Mesenchymal stem cell (in vitro differentiated cells and primary cell): ENCODE data around the gene TNRC6C.

Experiments
- DNase-seq: peaks from one replicate; pipeline ENCODE4 v3.0.0-alpha.2; 2013
- H2AFZ ChIP-seq: one replicate; pipeline ENCODE4 v1.6.1; 2013; ENCODE audit warnings: low read depth, mild to moderate bottlenecking, control low read depth, inconsistent platforms, low read length, moderate library complexity
- H2AK5ac ChIP-seq: 2 replicates; pipeline ENCODE4 v1.6.1; 2013; ENCODE audit warnings: low read length, moderate library complexity, mild to moderate bottlenecking, inconsistent platforms; ENCODE audit not compliant: severe bottlenecking
- H2BK120ac ChIP-seq: one replicate; pipeline ENCODE4 v1.6.1; 2013; ENCODE audit warnings: low read depth, mild to moderate bottlenecking, inconsistent platforms, low read length, moderate library complexity
- H2BK12ac ChIP-seq, 2 experiments: one replicate each; pipeline ENCODE4 v1.6.1; 2013; ENCODE audit warnings: inconsistent platforms in 2 of 2, low read length in 2 of 2, mild to moderate bottlenecking in 2 of 2, moderate library complexity in 2 of 2, control low read depth in 1 of 2
- H2BK15ac ChIP-seq: one replicate; pipeline ENCODE4 v1.6.1; 2013; ENCODE audit warnings: mild to moderate bottlenecking, low read depth, inconsistent platforms; ENCODE audit not compliant: poor library complexity, severe bottlenecking
- H2BK5ac ChIP-seq: 2 replicates; pipeline ENCODE4 v1.6.1; 2013; ENCODE audit warnings: low read depth, mild to moderate bottlenecking, low read length, control low read depth, inconsistent platforms; ENCODE audit not compliant: poor library complexity, severe bottlenecking
- H3K14ac ChIP-seq, 2 experiments: one replicate each; pipeline ENCODE4 v1.6.1; 2013; ENCODE audit warnings: inconsistent platforms in 2 of 2, low read length in 2 of 2, control low read depth in 1 of 2, mild to moderate bottlenecking in 1 of 2, moderate library complexity in 1 of 2
- H3K18ac ChIP-seq, 2 experiments: one replicate each; pipeline ENCODE4 v1.6.1; 2013; ENCODE audit warnings: inconsistent platforms in 2 of 2, low read length in 2 of 2, control low read depth in 1 of 2, low read depth in 1 of 2, mild to moderate bottlenecking in 1 of 2
- H3K23ac ChIP-seq, 2 experiments: one replicate each; pipeline ENCODE4 v1.6.1; 2013; ENCODE audit warnings: inconsistent platforms in 2 of 2, low read length in 2 of 2, mild to moderate bottlenecking in 2 of 2, moderate library complexity in 2 of 2, control low read depth in 1 of 2
- H3K27ac ChIP-seq: 2 replicates; pipeline ENCODE4 v1.5.1; 2013; ENCODE audit warnings: mild to moderate bottlenecking, moderate library complexity, low read length, control low read depth, inconsistent platforms; ENCODE audit not compliant: poor library complexity, severe bottlenecking
- H3K27me3 ChIP-seq, 2 experiments: 2 replicates each; pipeline versions ENCODE4 v1.6.1 to v1.7.0; 2013; ENCODE audit warnings: low read length in 2 of 2, mild to moderate bottlenecking in 2 of 2, moderate library complexity in 2 of 2, control low read depth in 1 of 2, inconsistent platforms in 1 of 2; ENCODE audit not compliant: control insufficient read depth in 1 of 2, insufficient read depth in 1 of 2
- H3K36me3 ChIP-seq, 2 experiments: 2 replicates each; pipeline versions ENCODE4 v1.6.1 to v1.7.0; 2013; ENCODE audit warnings: low read length in 2 of 2, control low read depth in 1 of 2, inconsistent platforms in 1 of 2, low read depth in 1 of 2, mild to moderate bottlenecking in 1 of 2; ENCODE audit not compliant: insufficient read depth in 2 of 2, control insufficient read depth in 1 of 2
- H3K4ac ChIP-seq, 2 experiments: one replicate each; pipeline ENCODE4 v1.6.1; 2013; ENCODE audit warnings: inconsistent platforms in 2 of 2, low read length in 2 of 2, mild to moderate bottlenecking in 2 of 2, moderate library complexity in 2 of 2, control low read depth in 1 of 2, low read depth in 1 of 2
- H3K4me1 ChIP-seq: 2 replicates; pipeline ENCODE4 v1.6.1; 2013; ENCODE audit warnings: low read depth, low read length, control low read depth; ENCODE audit not compliant: control insufficient read depth, insufficient read depth
- H3K4me2 ChIP-seq: 2 replicates; pipeline ENCODE4 v1.6.1; 2013; ENCODE audit warnings: low read length, mild to moderate bottlenecking, inconsistent platforms; ENCODE audit not compliant: poor library complexity, severe bottlenecking
- H3K4me3 ChIP-seq, 2 experiments: 2 replicates each; pipeline versions ENCODE4 v1.5.1 to v1.7.0; 2013; ENCODE audit warnings: low read length in 2 of 2, mild to moderate bottlenecking in 2 of 2, control low read depth in 1 of 2, low read depth in 1 of 2; ENCODE audit not compliant: insufficient read depth in 1 of 2
- H3K79me1 ChIP-seq: replicated peaks from 2 replicates; pipeline ENCODE4 v1.6.1; 2013; ENCODE audit warnings: mild to moderate bottlenecking, control low read depth, low read length, inconsistent platforms; ENCODE audit not compliant: poor library complexity, severe bottlenecking
- H3K9ac ChIP-seq: 2 replicates; pipeline ENCODE4 v1.7.0; 2013; ENCODE audit warnings: mild to moderate bottlenecking, low read length, moderate library complexity
- H3K9me3 ChIP-seq: 2 replicates; pipeline ENCODE4 v1.7.0; 2013; ENCODE audit warnings: mild to moderate bottlenecking, low read length; ENCODE audit not compliant: control insufficient read depth
- H4K8ac ChIP-seq: one replicate; pipeline ENCODE4 v1.6.1; 2013; ENCODE audit warnings: inconsistent platforms, mild to moderate bottlenecking, low read length, moderate library complexity
- H4K91ac ChIP-seq: one replicate; pipeline ENCODE4 v1.6.1; 2013; ENCODE audit warnings: mild to moderate bottlenecking, low read length, inconsistent platforms
- whole genome bisulfite sequencing: methylation state at CpG from one replicate; pipeline ENCODE4 v1.1.7; 2013; ENCODE audit warnings: mixed read lengths; 5-methylcytosine and 5-hydroxymethylcytosine counted together

The TNRC6C gene

GRCh38 chr17:77959926-77960521 lies 1.5 kb downstream of the TNRC6C start:
- H3K79me1 ChIP-seq: peaks cover 20% of the 10 kb centered on the region
- no peak overlapping the region for H4K91ac ChIP-seq
- WGBS: 9% methylated on average over 23 of the region's 23 CpGs

GRCh38 chr17:77961741-77962140 lies 3.2 kb downstream of the TNRC6C start:
- no peaks in the 10 kb centered on the region for H3K9me3 ChIP-seq
- no peak overlapping the region for H3K4ac ChIP-seq
- H3K4me3 ChIP-seq: no peak overlapping the region
- H2BK12ac ChIP-seq: no peak overlapping the region
- peaks cover 23% of the 10 kb centered on the region in 2 experiments for H3K27me3 ChIP-seq
- H3K4me2 ChIP-seq: no peak overlapping the region
- no peak overlapping the region for H2AK5ac ChIP-seq
- no peak overlapping the region for H3K14ac ChIP-seq
- no peak overlapping the region for H2BK15ac ChIP-seq
- H4K8ac ChIP-seq: no peak overlapping the region
- H3K9ac ChIP-seq: no peak overlapping the region
- H3K23ac ChIP-seq: no peak overlapping the region
- H3K4me1 ChIP-seq: peaks cover 11% of the 10 kb centered on the region
- H3K36me3 ChIP-seq: no peaks in the 10 kb centered on the region
- H3K18ac ChIP-seq: no peak overlapping the region
- 100% methylated on average over 2 of the region's 4 CpGs for WGBS
- H4K91ac ChIP-seq: no peak overlapping the region
- H3K79me1 ChIP-seq: peaks cover 23% of the 10 kb centered on the region
- DNase-seq: no peak
- H2BK120ac ChIP-seq: no peak overlapping the region
- no peak overlapping the region for H3K27ac ChIP-seq
- no peak overlapping the region for H2AFZ ChIP-seq
- no peak overlapping the region for H2BK5ac ChIP-seq

More at GRCh38 chr17:77959926-77960521, 1.5 kb downstream of the TNRC6C start:
- Histone ChIP-seq H3K9ac (peak overlapping the region; percentile 64), H3K9me3 (no peaks in the 10 kb centered on the region), H2BK120ac (no peak overlapping the region), H3K27me3 (peaks cover 40% of the 10 kb centered on the region in 2 experiments), H2AK5ac (no peak overlapping the region), H4K8ac (no peak overlapping the region), H2AFZ (peak overlapping the region; percentile 52), H3K23ac (peak overlapping the region in 1 of 2 experiments; percentile 52), H3K18ac (peak overlapping the region in 1 of 2 experiments; percentile 48), H2BK5ac (no peak overlapping the region), H3K27ac (no peak overlapping the region), H2BK12ac (no peak overlapping the region), H2BK15ac (no peak overlapping the region), H3K4me1 (peaks cover 11% of the 10 kb centered on the region), H3K36me3 (no peaks in the 10 kb centered on the region), H3K4me2 (peak overlapping the region; percentile 100), H3K4me3 (peak overlapping the region in 1 of 2 experiments; percentile 80), H3K14ac (peak overlapping the region in 1 of 2 experiments; percentile 46), H3K4ac (no peak overlapping the region)
- peak; percentile 29 for DNase-seq

GRCh38 chr17:77962348-77962747 lies 3.8 kb downstream of the TNRC6C start:
- H3K27ac ChIP-seq: no peak overlapping the region
- no peak overlapping the region for H3K14ac ChIP-seq
- H4K8ac ChIP-seq: no peak overlapping the region
- H3K4me2 ChIP-seq: no peak overlapping the region
- H3K4me3 ChIP-seq: no peak overlapping the region
- no peak overlapping the region for H2BK15ac ChIP-seq
- H2AFZ ChIP-seq: no peak overlapping the region
- H2BK120ac ChIP-seq: no peak overlapping the region
- 84% methylated on average over 6 of the region's 6 CpGs for WGBS
- H2AK5ac ChIP-seq: no peak overlapping the region
- H3K27me3 ChIP-seq: peaks cover 17% of the 10 kb centered on the region in 2 experiments
- no peaks in the 10 kb centered on the region for H3K9me3 ChIP-seq
- H4K91ac ChIP-seq: no peak overlapping the region
- H2BK12ac ChIP-seq: no peak overlapping the region
- no peaks in the 10 kb centered on the region for H3K36me3 ChIP-seq
- H3K9ac ChIP-seq: no peak overlapping the region
- H2BK5ac ChIP-seq: no peak overlapping the region
- peaks cover 11% of the 10 kb centered on the region for H3K4me1 ChIP-seq
- DNase-seq: no peak
- no peak overlapping the region for H3K23ac ChIP-seq
- H3K79me1 ChIP-seq: peaks cover 24% of the 10 kb centered on the region
- H3K18ac ChIP-seq: no peak overlapping the region
- no peak overlapping the region for H3K4ac ChIP-seq

GRCh38 chr17:77963441-77963840 lies 4.9 kb downstream of the TNRC6C start:
- no peak overlapping the region for H2BK15ac ChIP-seq
- H3K27me3 ChIP-seq: peaks cover 12 to 13% of the 10 kb centered on the region in 2 experiments
- no peak overlapping the region for H4K8ac ChIP-seq
- H2BK120ac ChIP-seq: no peak overlapping the region
- H3K18ac ChIP-seq: no peak overlapping the region
- H3K4me2 ChIP-seq: no peak overlapping the region
- H2BK12ac ChIP-seq: no peak overlapping the region
- H3K23ac ChIP-seq: no peak overlapping the region
- no peak overlapping the region for H3K14ac ChIP-seq
- no peak overlapping the region for H4K91ac ChIP-seq
- no peak overlapping the region for H3K4ac ChIP-seq
- WGBS: 71% methylated on average over 2 of the region's 2 CpGs
- peak; percentile 79 for DNase-seq
- H3K79me1 ChIP-seq: peaks cover 27% of the 10 kb centered on the region
- H3K36me3 ChIP-seq: no peaks in the 10 kb centered on the region
- no peak overlapping the region for H3K9ac ChIP-seq
- peaks cover 7% of the 10 kb centered on the region for H3K4me1 ChIP-seq
- H2BK5ac ChIP-seq: no peak overlapping the region
- no peak overlapping the region for H3K27ac ChIP-seq
- H3K4me3 ChIP-seq: no peak overlapping the region
- H3K9me3 ChIP-seq: no peaks in the 10 kb centered on the region
- no peak overlapping the region for H2AK5ac ChIP-seq
- no peak overlapping the region for H2AFZ ChIP-seq
